GM18909 (cell line): ENCODE measurements around the gene RCVRN.

ENCODE experiments used
- ATAC-seq: cut with Tn5 transposase; IDR thresholded peaks from one replicate; pipeline ENCODE4 v1.9.1; 2021; ENCODE audit warnings: mild to moderate bottlenecking; ENCODE audit not compliant: unreplicated experiment, poor library complexity

The RCVRN gene

GRCh38 chr17:9905078-9905415 is at the start of gene RCVRN:
RCVRN (minus strand) TSS chr17:9905271; CDS start chr17:9905180, 91 bp downstream.
- no peak for ATAC-seq

GRCh38 chr17:9953492-9953891 is 48.4 kb upstream of the RCVRN start:
- ATAC-seq = no peak

GRCh38 chr17:9951803-9952202 is 46.7 kb upstream of the RCVRN start:
- no peak for ATAC-seq

GRCh38 chr17:9948928-9949327 is 43.9 kb upstream of the RCVRN start:
- ATAC-seq = no peak

GRCh38 chr17:9944704-9945103 is 39.6 kb upstream of the RCVRN start:
- no peak for ATAC-seq

- ATAC-seq = no peak
Observed at GRCh38 chr17:9943343-9943742, 38.3 kb upstream of the RCVRN start.

GRCh38 chr17:9942885-9943284 is 37.8 kb upstream of the RCVRN start:
- no peak for ATAC-seq

- ATAC-seq = no peak
Observed at GRCh38 chr17:9941305-9941704, 36.2 kb upstream of the RCVRN start.

GRCh38 chr17:9940841-9941240 is 35.8 kb upstream of the RCVRN start:
- no peak for ATAC-seq

- ATAC-seq = no peak
Observed at GRCh38 chr17:9938764-9939163, 33.7 kb upstream of the RCVRN start.

GRCh38 chr17:9937901-9938300 is 32.8 kb upstream of the RCVRN start:
- no peak for ATAC-seq

GRCh38 chr17:9937241-9937761 is 32.2 kb upstream of the RCVRN start:
- no peak for ATAC-seq

- ATAC-seq = no peak
Observed at GRCh38 chr17:9936095-9936494, 31.0 kb upstream of the RCVRN start.

GRCh38 chr17:9935408-9935807 is 30.3 kb upstream of the RCVRN start:
- no peak for ATAC-seq

- ATAC-seq = no peak
Observed at GRCh38 chr17:9934331-9934730, 29.3 kb upstream of the RCVRN start.

GRCh38 chr17:9932491-9932890 is 27.4 kb upstream of the RCVRN start:
- ATAC-seq = no peak

GRCh38 chr17:9931144-9931741 is 26.2 kb upstream of the RCVRN start:
- no peak for ATAC-seq

GRCh38 chr17:9929871-9930270 is 24.8 kb upstream of the RCVRN start:
- ATAC-seq = no peak

- ATAC-seq = no peak
Observed at GRCh38 chr17:9928601-9929333, 23.7 kb upstream of the RCVRN start.

GRCh38 chr17:9926150-9926804 is 21.2 kb upstream of the RCVRN start:
- ATAC-seq = no peak

- no peak for ATAC-seq
Observed at GRCh38 chr17:9925457-9925856, 20.4 kb upstream of the RCVRN start.
